ENCODE measurements around the gene NEDD4L.

DNA sequence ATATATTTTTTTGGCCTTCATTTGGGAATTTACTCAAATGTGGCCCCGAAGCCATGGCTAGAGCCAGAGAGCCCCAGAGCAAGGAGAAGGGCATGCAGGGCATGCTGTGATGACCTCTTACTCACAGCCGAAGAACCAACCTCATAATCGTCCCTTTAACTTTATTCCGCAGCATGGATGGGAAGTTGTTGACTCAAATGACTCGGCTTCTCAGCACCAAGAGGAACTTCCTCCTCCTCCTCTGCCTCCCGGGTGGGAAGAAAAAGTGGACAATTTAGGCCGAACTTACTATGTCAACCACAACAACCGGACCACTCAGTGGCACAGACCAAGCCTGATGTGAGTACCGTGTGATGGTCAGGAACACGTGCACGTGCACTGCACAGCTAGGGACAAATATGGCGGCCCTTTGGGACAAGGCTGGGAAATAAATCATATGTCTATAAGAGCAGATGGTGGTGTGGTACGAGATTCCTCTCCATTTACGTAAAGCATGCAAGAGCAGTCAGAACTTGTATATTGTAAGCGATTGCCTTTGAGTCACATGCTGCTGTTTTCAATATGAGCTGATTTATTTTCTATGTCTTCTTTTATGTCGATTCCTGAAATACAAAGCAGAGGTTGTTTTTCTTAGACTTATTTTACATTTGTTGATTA is 280.9 kb downstream of the NEDD4L start:
- TF ChIP-seq POLR2A (IDR thresholded peaks at IDR 0.05) (no peak), CTCF (IDR thresholded peaks at IDR 0.05) (no peak)

All from adrenal gland (tissue), 5 donors.